B cell (primary cell): ENCODE measurements around the gene MED27.

Experiments used
- CTCF ChIP-seq: fragments of 200-600 bp; IDR thresholded peaks from one replicate; pipeline ENCODE4 v1.8.0; 2022; ENCODE audit warnings: antibody characterized with exemption, mild to moderate bottlenecking
- EZH2 ChIP-seq: IDR thresholded peaks from 2 replicates; pipeline ENCODE4 v1.6.1; 2012; ENCODE audit warnings: borderline replicate concordance, low read depth, mild to moderate bottlenecking, moderate library complexity, low read length; ENCODE audit not compliant: insufficient read depth, poor library complexity, severe bottlenecking

GRCh38 chr9:132041798-132042197, 37.9 kb downstream of the MED27 start:
- no peak for TF ChIP-seq CTCF
- no peak for TF ChIP-seq EZH2
